Lower lobe of right lung (tissue), 2 donors: ENCODE measurements around the gene PNPO. TPM values are rescaled to one million over a fixed set of nuclear protein-coding genes. Genes with fewer than 3 reads are reported as not detected.

Experiments
- ATAC-seq, 2 donors: fragments of 200-7000 bp; cut with Tn5 transposase; one replicate each; pipeline ENCODE4 v1.9.1; 2020 to 2022; ENCODE audit warnings: mild to moderate bottlenecking in 2 of 2, moderate library complexity in 2 of 2
- DNase-seq: peaks from one replicate; pipeline ENCODE4 v3.0.0-alpha.2; 2020
- H3K27ac ChIP-seq: fragments of 200-600 bp; one replicate; pipeline ENCODE4 v1.8.0; 2022
- H3K27me3 ChIP-seq: fragments of 200-600 bp; one replicate; pipeline ENCODE4 v1.8.0; 2022; ENCODE audit warnings: low read depth
- H3K36me3 ChIP-seq: fragments of 200-600 bp; one replicate; pipeline ENCODE4 v1.8.0; 2022; ENCODE audit warnings: mild to moderate bottlenecking
- H3K4me1 ChIP-seq: fragments of 200-600 bp; one replicate; pipeline ENCODE4 v1.8.0; 2022
- H3K4me3 ChIP-seq: fragments of 200-600 bp; one replicate; pipeline ENCODE4 v1.8.0; 2022; ENCODE audit warnings: mild to moderate bottlenecking
- H3K9me3 ChIP-seq: fragments of 200-600 bp; one replicate; pipeline ENCODE4 v1.8.0; 2022
- CTCF ChIP-seq: fragments of 200-600 bp; IDR thresholded peaks from one replicate; pipeline ENCODE4 v1.8.0; 2022; ENCODE audit warnings: antibody characterized with exemption, mild to moderate bottlenecking
- intact Hi-C: fragments of 100-400 bp; cut with DNase I; formaldehyde crosslinking; loops from one replicate; pipeline ENCODE4 v1.11.0; 2022
- total RNA-seq: library from RNA; stranded (reverse); fragmentation: NEBNext Ultra II Directional; extraction: Animal tissue kit (Norgen Biotek cat#: 25700); gene quantifications from one replicate; pipeline ENCODE4 v1.2.1, GENCODE V29; 2021
- donor health status: DM: no; HTN: yes; CAD: no; lungs with severe emphysema.

Gene PNPO
- total RNA-seq, 1 donor from 2014 or later, result 29.2 TPM

- Histone ChIP-seq H3K27ac (no peak overlapping the region), H3K27me3 (no peaks in the 10 kb centered on the region), H3K4me1 (peaks cover 3% of the 10 kb centered on the region), H3K4me3 (no peak overlapping the region), H3K36me3 (no peaks in the 10 kb centered on the region), H3K9me3 (no peaks in the 10 kb centered on the region)
- no peak for ATAC-seq
- no peak for DNase-seq
- no peak for TF ChIP-seq CTCF
- intact Hi-C loops, result no loop called here
These were observed 51.7 kb downstream of the PNPO start for GRCh38 chr17:47993031-47993564.

- ATAC-seq (no peak), DNase-seq (no peak)
- H3K4me3 ChIP-seq, result no peak overlapping the region
- H3K27me3 ChIP-seq, result no peaks in the 10 kb centered on the region
- peaks cover 4% of the 10 kb centered on the region for H3K4me1 ChIP-seq
- no peaks in the 10 kb centered on the region for H3K9me3 ChIP-seq
- no peak overlapping the region for H3K27ac ChIP-seq
- intact Hi-C loops, result no loop called here
- no peak for TF ChIP-seq CTCF
- H3K36me3 ChIP-seq, result no peaks in the 10 kb centered on the region
These were observed 52.6 kb downstream of the PNPO start for GRCh38 chr17:47993964-47994363.

- no peaks in the 10 kb centered on the region for H3K36me3 ChIP-seq
- DNase-seq (peak; percentile 32), ATAC-seq (no peak)
- no peaks in the 10 kb centered on the region for H3K27me3 ChIP-seq
- TF ChIP-seq CTCF, result no peak
- no peak overlapping the region for H3K27ac ChIP-seq
- peaks cover 5% of the 10 kb centered on the region for H3K4me1 ChIP-seq
- intact Hi-C loops, result no loop called here
- no peaks in the 10 kb centered on the region for H3K9me3 ChIP-seq
- H3K4me3 ChIP-seq, result no peak overlapping the region
These were observed 53.4 kb downstream of the PNPO start for GRCh38 chr17:47994724-47995123.

GRCh38 chr17:47995241-47995935 lies 54.0 kb downstream of the PNPO start:
- no peak overlapping the region for H3K27ac ChIP-seq
- no peak overlapping the region for H3K4me3 ChIP-seq
- TF ChIP-seq CTCF, result no peak
- DNase-seq (no peak), ATAC-seq (no peak)
- H3K36me3 ChIP-seq, result no peaks in the 10 kb centered on the region
- intact Hi-C loops, result no loop called here
- no peaks in the 10 kb centered on the region for H3K27me3 ChIP-seq
- H3K4me1 ChIP-seq, result peaks cover 9% of the 10 kb centered on the region
- H3K9me3 ChIP-seq, result no peaks in the 10 kb centered on the region

GRCh38 chr17:47996201-47996600 lies 54.8 kb downstream of the PNPO start:
- ATAC-seq, result no peak
- TF ChIP-seq CTCF, result no peak
- intact Hi-C loops, result no loop called here
- no peaks in the 10 kb centered on the region for H3K36me3 ChIP-seq
- H3K9me3 ChIP-seq, result no peaks in the 10 kb centered on the region
- H3K27me3 ChIP-seq, result no peaks in the 10 kb centered on the region
- no peak overlapping the region for H3K4me3 ChIP-seq
- DNase-seq, result no peak
- peaks cover 9% of the 10 kb centered on the region for H3K4me1 ChIP-seq
- H3K27ac ChIP-seq, result no peak overlapping the region
